Activated naive CD4-positive, alpha-beta T cell treated with anti-CD3 and anti-CD28 coated beads, Interleukin-2, amount 50 U/mL, for 24 hours (primary cell): ENCODE data around the gene EIF2A.
"Not testable (repeated sequence)": the region's sequence is repeated elsewhere in the genome, so short reads cannot be mapped to it uniquely, and the experiment has no call there.

Experiments used
- H3K27ac Mint-ChIP-seq: one replicate; pipeline ENCODE4 v1.8.0; 2021; ENCODE audit warnings: mild to moderate bottlenecking, mixed read lengths
- H3K27me3 Mint-ChIP-seq: one replicate; pipeline ENCODE4 v1.8.0; 2021; ENCODE audit warnings: mixed read lengths
- H3K36me3 Mint-ChIP-seq: one replicate; pipeline ENCODE4 v1.8.0; 2021; ENCODE audit warnings: mixed read lengths
- H3K4me1 Mint-ChIP-seq: one replicate; pipeline ENCODE4 v1.8.0; 2021; ENCODE audit warnings: mixed read lengths
- H3K4me3 Mint-ChIP-seq: one replicate; pipeline ENCODE4 v1.8.0; 2021; ENCODE audit warnings: mild to moderate bottlenecking, mixed read lengths
- H3K9me3 Mint-ChIP-seq: one replicate; pipeline ENCODE4 v1.8.0; 2021; ENCODE audit warnings: mixed read lengths

EIF2A gene

GRCh38 chr3:150546226-150547044, at the start of gene EIF2A, which contains the start of gene SERP1:
EIF2A (plus strand) TSS chr3:150546787; CDS start chr3:150546803, 16 bp downstream.
SERP1 (minus strand) TSS chr3:150546496; CDS start chr3:150546135, 361 bp downstream.
- peak within 1 kb of the TSS; percentile 99 for H3K27ac Mint-ChIP-seq
- peak within 1 kb of the TSS; percentile 98 for H3K4me3 Mint-ChIP-seq
- no peaks in the 10 kb centered on the region for H3K9me3 Mint-ChIP-seq
- peaks cover 21% of the 10 kb centered on the region for H3K36me3 Mint-ChIP-seq
- peaks cover 70% of the 10 kb centered on the region for H3K4me1 Mint-ChIP-seq
- H3K27me3 Mint-ChIP-seq = no peaks in the 10 kb centered on the region

DNA sequence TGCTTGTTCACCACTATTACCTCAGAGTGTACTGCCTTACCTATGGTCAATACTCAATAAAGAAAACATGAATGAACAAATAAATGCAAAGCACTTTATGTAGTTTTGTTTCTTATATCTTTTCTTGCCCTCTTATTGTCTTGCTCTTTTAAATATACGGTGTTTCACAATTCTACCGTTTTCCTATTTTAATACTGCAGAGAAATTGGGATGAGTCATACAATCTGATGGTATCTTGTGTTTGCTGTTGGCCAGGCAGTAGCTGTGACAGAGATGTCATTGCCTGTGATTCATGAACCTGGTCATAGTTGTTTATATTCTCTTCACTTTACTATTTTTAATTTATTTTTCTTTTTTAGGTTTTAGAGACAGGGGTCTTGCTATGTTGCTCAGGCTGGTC, 48.6 kb upstream of the EIF2A start:
- Mint-ChIP-seq H3K4me3 (no peak overlapping the region), H3K36me3 (peaks cover 4% of the 10 kb centered on the region), H3K27ac (no peak overlapping the region), H3K4me1 (peaks cover 5% of the 10 kb centered on the region), H3K27me3 (no peaks in the 10 kb centered on the region), H3K9me3 (no peaks in the 10 kb centered on the region)

GRCh38 chr3:150500960-150501359, 45.6 kb upstream of the EIF2A start:
- H3K27me3 Mint-ChIP-seq, H3K9me3 Mint-ChIP-seq, H3K27ac Mint-ChIP-seq, H3K4me1 Mint-ChIP-seq, H3K4me3 Mint-ChIP-seq, H3K36me3 Mint-ChIP-seq: not testable (repeated sequence)

GRCh38 chr3:150503402-150504099, 43.0 kb upstream of the EIF2A start:
- Mint-ChIP-seq H3K27ac (no peak overlapping the region), H3K4me1 (peaks cover 5% of the 10 kb centered on the region), H3K9me3 (no peaks in the 10 kb centered on the region), H3K36me3 (peaks cover 9% of the 10 kb centered on the region), H3K27me3 (peaks cover 10% of the 10 kb centered on the region), H3K4me3 (no peak overlapping the region)

- peaks cover 10% of the 10 kb centered on the region for H3K27me3 Mint-ChIP-seq
- peaks cover 5% of the 10 kb centered on the region for H3K4me1 Mint-ChIP-seq
- H3K9me3 Mint-ChIP-seq = no peaks in the 10 kb centered on the region
- H3K27ac Mint-ChIP-seq = no peak overlapping the region
- H3K4me3 Mint-ChIP-seq = no peak overlapping the region
- peaks cover 9% of the 10 kb centered on the region for H3K36me3 Mint-ChIP-seq
Observed at GRCh38 chr3:150504483-150504882, 42.1 kb upstream of the EIF2A start.

DNA sequence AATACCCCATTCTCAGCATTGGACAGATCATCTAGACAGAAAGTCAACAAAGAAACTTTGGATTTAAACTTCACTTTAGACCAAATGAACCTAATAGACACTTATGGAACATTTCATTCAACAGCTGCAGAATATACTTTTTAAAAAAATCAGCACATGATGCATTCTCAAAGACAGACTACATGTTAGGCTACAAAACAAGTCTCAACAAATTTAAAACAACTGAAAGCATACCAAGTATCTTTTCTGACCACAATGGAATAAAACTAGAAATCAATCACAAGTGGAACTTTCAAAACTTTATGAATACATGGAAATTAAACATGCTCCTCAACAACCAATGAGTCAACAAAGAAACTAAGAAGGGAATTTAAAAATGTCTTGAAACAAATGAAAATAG, 38.2 kb upstream of the EIF2A start:
- peaks cover 10% of the 10 kb centered on the region for H3K27me3 Mint-ChIP-seq
- H3K36me3 Mint-ChIP-seq = peaks cover 6% of the 10 kb centered on the region
- no peaks in the 10 kb centered on the region for H3K9me3 Mint-ChIP-seq
- no peak overlapping the region for H3K27ac Mint-ChIP-seq
- H3K4me3 Mint-ChIP-seq = no peak overlapping the region
- no peaks in the 10 kb centered on the region for H3K4me1 Mint-ChIP-seq

DNA sequence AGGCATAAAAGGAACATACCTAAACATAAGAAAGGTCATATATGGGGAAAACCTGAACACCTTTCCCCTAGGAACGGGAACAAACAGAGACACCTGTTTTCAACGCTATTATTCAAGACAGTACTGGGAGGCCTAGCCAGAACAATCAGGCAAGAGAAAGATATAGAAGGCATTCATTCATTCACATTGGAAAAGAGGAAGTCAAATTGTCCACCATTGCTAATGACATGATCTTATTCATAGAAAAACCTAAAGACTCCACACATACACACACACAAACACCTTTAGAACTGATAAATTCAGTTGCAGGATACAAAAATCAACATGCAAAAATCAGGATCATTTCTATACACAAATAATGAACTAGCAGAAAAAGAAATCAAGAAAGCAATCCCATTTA, 36.8 kb upstream of the EIF2A start:
- Mint-ChIP-seq H3K9me3 (no peaks in the 10 kb centered on the region), H3K27ac (no peak overlapping the region), H3K4me3 (no peak overlapping the region), H3K4me1 (no peaks in the 10 kb centered on the region), H3K27me3 (peaks cover 6% of the 10 kb centered on the region), H3K36me3 (peaks cover 6% of the 10 kb centered on the region)

GRCh38 chr3:150511122-150511821, 35.3 kb upstream of the EIF2A start:
- H3K36me3 Mint-ChIP-seq = peaks cover 6% of the 10 kb centered on the region
- H3K27me3 Mint-ChIP-seq = peaks cover 5% of the 10 kb centered on the region
- H3K27ac Mint-ChIP-seq = no peak overlapping the region
- H3K9me3 Mint-ChIP-seq = no peaks in the 10 kb centered on the region
- H3K4me1 Mint-ChIP-seq = no peaks in the 10 kb centered on the region
- no peak overlapping the region for H3K4me3 Mint-ChIP-seq

- Mint-ChIP-seq H3K27ac (no peak overlapping the region), H3K9me3 (no peaks in the 10 kb centered on the region), H3K27me3 (no peaks in the 10 kb centered on the region), H3K4me1 (no peaks in the 10 kb centered on the region), H3K4me3 (no peak overlapping the region), H3K36me3 (peaks cover 3% of the 10 kb centered on the region)
Observed at GRCh38 chr3:150515210-150515609, 31.4 kb upstream of the EIF2A start.

DNA sequence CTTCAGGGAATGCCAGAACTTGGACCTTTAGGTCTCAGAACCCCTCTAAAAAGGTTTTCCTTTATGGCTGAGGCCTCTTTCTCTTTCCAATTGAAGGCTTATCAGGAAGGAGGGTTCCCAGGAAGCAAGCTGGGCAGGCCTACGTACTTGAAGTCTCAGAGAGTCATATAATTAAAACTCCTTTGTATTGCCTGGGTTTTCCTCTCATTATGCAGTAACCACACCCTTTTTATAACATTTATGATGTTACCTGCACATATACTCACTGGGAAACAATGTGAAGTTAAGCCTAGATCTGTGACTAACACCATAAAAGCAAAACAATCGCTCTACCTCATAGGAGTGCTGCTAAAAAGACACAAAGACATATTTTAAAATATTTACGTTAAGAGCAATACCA, 27.6 kb upstream of the EIF2A start:
- Mint-ChIP-seq H3K4me3 (no peak overlapping the region), H3K27ac (no peak overlapping the region), H3K4me1 (no peaks in the 10 kb centered on the region), H3K27me3 (no peaks in the 10 kb centered on the region), H3K9me3 (no peaks in the 10 kb centered on the region), H3K36me3 (peaks cover 3% of the 10 kb centered on the region)

- Mint-ChIP-seq H3K4me1 (no peaks in the 10 kb centered on the region), H3K4me3 (no peak overlapping the region), H3K27me3 (no peaks in the 10 kb centered on the region), H3K36me3 (peaks cover 3% of the 10 kb centered on the region), H3K27ac (no peak overlapping the region), H3K9me3 (no peaks in the 10 kb centered on the region)
Observed at GRCh38 chr3:150520408-150520807, 26.2 kb upstream of the EIF2A start.

GRCh38 chr3:150521463-150521862, 25.1 kb upstream of the EIF2A start:
- no peak overlapping the region for H3K27ac Mint-ChIP-seq
- no peaks in the 10 kb centered on the region for H3K4me1 Mint-ChIP-seq
- peaks cover 3% of the 10 kb centered on the region for H3K36me3 Mint-ChIP-seq
- no peaks in the 10 kb centered on the region for H3K9me3 Mint-ChIP-seq
- no peaks in the 10 kb centered on the region for H3K27me3 Mint-ChIP-seq
- no peak overlapping the region for H3K4me3 Mint-ChIP-seq

DNA sequence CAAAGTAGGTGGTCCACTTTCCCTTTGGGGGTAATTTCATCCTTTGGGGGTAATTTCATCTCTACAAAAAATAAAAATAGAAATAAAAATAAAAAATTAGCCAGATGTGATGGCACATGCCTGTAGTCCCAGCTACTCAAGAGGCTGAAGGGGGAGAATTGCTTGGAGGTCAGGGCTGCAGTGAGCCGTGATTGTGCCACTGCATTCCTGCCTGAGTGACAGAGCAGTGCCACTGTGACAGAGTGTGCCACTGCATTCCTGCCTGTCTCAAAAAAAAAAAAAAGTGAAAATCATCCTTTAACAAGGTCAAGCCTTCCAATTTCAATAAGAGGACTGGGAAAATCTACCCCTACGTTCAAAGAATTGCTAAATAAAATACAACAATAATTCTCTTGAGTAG, 23.0 kb upstream of the EIF2A start:
- H3K4me3 Mint-ChIP-seq = no peak overlapping the region
- H3K27ac Mint-ChIP-seq = no peak overlapping the region
- H3K27me3 Mint-ChIP-seq = no peaks in the 10 kb centered on the region
- no peaks in the 10 kb centered on the region for H3K36me3 Mint-ChIP-seq
- no peaks in the 10 kb centered on the region for H3K4me1 Mint-ChIP-seq
- no peaks in the 10 kb centered on the region for H3K9me3 Mint-ChIP-seq

- Mint-ChIP-seq H3K4me3 (no peak overlapping the region), H3K36me3 (no peaks in the 10 kb centered on the region), H3K4me1 (peaks cover 7% of the 10 kb centered on the region), H3K9me3 (no peaks in the 10 kb centered on the region), H3K27me3 (no peaks in the 10 kb centered on the region), H3K27ac (no peak overlapping the region)
Observed at GRCh38 chr3:150527464-150528255, 18.9 kb upstream of the EIF2A start.

- Mint-ChIP-seq H3K4me3 (no peak overlapping the region), H3K9me3 (no peaks in the 10 kb centered on the region), H3K4me1 (peaks cover 7% of the 10 kb centered on the region), H3K36me3 (no peaks in the 10 kb centered on the region), H3K27ac (no peak overlapping the region), H3K27me3 (no peaks in the 10 kb centered on the region)
Observed at GRCh38 chr3:150528354-150528797, 18.2 kb upstream of the EIF2A start.
